OCI-LY3 (cell line): ENCODE data around the gene ATP8A2.

Experiments
- CTCF ChIP-seq: fragments of 200-600, 300-600 bp; sonication (generic); IDR thresholded peaks from 2 replicates; pipeline ENCODE4 v1.5.1; 2014; ENCODE audit warnings: antibody characterized with exemption, low read length, low read depth
- EZH2phosphoT487 ChIP-seq: fragments of 200-600 bp; shearing (Covaris generic); IDR thresholded peaks from 2 replicates; pipeline ENCODE4 v1.6.1; 2018; ENCODE audit warnings: antibody characterized with exemption, mixed run types, low read depth

GRCh38 chr13:25761041-25761440, 389.3 kb downstream of the ATP8A2 start:
- TF ChIP-seq EZH2phosphoT487: no peak
- TF ChIP-seq CTCF: no peak
